Activated naive CD8-positive, alpha-beta T cell (primary cell): ENCODE measurements around the gene UCHL1.
"Not testable (repeated sequence)": the region's sequence is repeated elsewhere in the genome, so short reads cannot be mapped to it uniquely, and the experiment has no call there.

ENCODE experiments used
- H3K27ac Mint-ChIP-seq: one replicate; pipeline ENCODE4 v1.8.0; 2021; ENCODE audit warnings: mixed read lengths
- H3K27me3 Mint-ChIP-seq: one replicate; pipeline ENCODE4 v1.8.0; 2021; ENCODE audit warnings: mixed read lengths
- H3K36me3 Mint-ChIP-seq: one replicate; pipeline ENCODE4 v1.8.0; 2021; ENCODE audit warnings: mixed read lengths
- H3K4me1 Mint-ChIP-seq: one replicate; pipeline ENCODE4 v1.8.0; 2021; ENCODE audit warnings: low read depth, mixed read lengths
- H3K4me3 Mint-ChIP-seq: one replicate; pipeline ENCODE4 v1.8.0; 2021; ENCODE audit warnings: mild to moderate bottlenecking, mixed read lengths
- H3K9me3 Mint-ChIP-seq: one replicate; pipeline ENCODE4 v1.8.0; 2021; ENCODE audit warnings: low read depth, mixed read lengths

The UCHL1 gene

DNA sequence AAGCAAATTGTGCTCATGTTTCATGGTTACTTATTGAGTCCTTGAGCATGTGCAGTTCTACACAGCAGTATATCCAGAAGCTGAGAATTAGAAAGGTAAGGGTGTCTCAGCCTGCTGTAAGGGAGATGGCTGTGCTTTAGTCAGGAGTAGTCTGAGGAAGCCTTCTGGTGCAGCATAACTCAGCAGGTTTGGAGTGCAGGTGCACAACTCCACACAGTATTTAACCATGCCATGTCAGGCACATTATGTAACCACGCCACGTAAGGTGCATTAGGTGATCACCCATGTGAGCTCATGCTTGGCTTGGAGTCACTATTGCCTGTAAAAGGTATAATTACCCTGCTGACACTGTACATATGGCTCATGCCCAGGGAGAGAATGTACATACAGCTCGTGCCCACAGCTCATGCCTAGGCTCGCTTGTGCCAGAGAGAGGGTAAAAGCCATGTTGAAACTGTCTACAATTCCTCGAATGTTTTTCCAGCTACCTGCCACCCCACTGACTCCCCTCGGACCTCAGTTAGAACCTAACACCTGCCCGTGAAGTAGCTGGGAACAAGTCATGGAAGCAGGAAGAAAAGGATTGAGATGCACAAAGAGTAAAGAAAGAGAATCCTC, 37.8 kb downstream of the UCHL1 start:
- Mint-ChIP-seq H3K4me1 (no peaks in the 10 kb centered on the region), H3K27me3 (no peaks in the 10 kb centered on the region), H3K36me3 (no peaks in the 10 kb centered on the region), H3K4me3 (no peak overlapping the region), H3K9me3 (no peaks in the 10 kb centered on the region), H3K27ac (no peak overlapping the region)

DNA sequence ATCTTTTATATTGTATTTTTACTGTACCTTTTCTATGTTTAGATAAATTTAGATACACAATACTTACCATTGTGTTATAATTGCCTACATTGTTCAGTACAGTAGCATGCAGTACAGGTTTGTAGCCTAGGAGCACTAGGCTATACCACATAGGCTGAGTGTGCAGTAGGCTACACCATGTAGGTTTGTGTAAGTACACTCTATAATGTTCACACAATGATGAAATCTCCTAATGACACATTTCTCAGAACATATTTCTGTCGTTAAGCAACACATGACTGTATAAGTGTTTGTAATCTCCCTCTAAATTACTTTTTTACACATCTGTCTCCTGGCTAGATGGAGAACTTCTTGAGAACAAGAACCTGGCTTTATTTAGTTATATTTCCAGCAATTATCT, 40.3 kb downstream of the UCHL1 start:
- no peaks in the 10 kb centered on the region for H3K4me1 Mint-ChIP-seq
- H3K36me3 Mint-ChIP-seq = no peaks in the 10 kb centered on the region
- H3K27me3 Mint-ChIP-seq = no peaks in the 10 kb centered on the region
- H3K9me3 Mint-ChIP-seq = no peaks in the 10 kb centered on the region
- H3K4me3 Mint-ChIP-seq = no peak overlapping the region
- no peak overlapping the region for H3K27ac Mint-ChIP-seq

DNA sequence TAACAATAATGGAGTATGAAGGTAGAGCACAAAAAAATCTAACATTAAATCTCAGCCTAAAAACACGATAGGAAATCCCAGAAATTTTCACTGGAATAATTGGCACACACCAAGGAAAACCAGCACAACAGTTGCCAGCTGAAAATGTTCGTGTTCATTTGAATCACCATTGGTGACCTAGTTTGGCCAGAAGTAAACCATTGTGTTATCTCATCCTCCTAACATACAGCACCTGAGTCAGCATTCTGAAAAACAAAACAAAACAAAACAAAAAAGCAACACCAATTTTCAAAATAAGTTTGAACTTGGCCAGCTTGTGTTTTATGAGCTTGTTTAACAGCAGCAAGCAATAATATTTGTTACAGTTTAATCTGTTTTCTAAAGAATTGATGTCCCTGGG, 41.1 kb downstream of the UCHL1 start:
- Mint-ChIP-seq H3K36me3 (no peaks in the 10 kb centered on the region), H3K4me3 (no peak overlapping the region), H3K9me3 (no peaks in the 10 kb centered on the region), H3K27ac (no peak overlapping the region), H3K27me3 (no peaks in the 10 kb centered on the region), H3K4me1 (no peaks in the 10 kb centered on the region)

DNA sequence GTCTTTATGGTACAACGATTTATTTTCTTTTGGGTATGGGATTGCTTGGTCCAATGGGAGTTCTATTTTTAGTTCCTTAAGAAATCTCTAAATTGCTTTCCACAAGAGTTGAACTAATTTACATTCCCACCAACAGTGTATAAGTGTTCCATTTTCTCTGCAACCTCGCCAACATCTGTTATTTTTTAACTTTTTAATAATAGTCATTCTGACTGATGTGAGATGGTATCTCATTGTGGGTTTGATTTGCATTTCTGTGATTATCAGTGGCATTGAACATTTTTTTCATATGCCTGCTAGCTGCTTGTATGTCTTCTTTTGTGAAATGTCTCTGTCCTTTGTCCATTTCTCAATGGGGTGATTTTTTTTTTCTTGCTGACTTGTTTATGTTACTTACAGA, 42.8 kb downstream of the UCHL1 start:
- H3K27me3 Mint-ChIP-seq = peaks cover 4% of the 10 kb centered on the region
- no peaks in the 10 kb centered on the region for H3K36me3 Mint-ChIP-seq
- no peak overlapping the region for H3K27ac Mint-ChIP-seq
- H3K4me3 Mint-ChIP-seq = no peak overlapping the region
- no peaks in the 10 kb centered on the region for H3K4me1 Mint-ChIP-seq
- no peaks in the 10 kb centered on the region for H3K9me3 Mint-ChIP-seq

DNA sequence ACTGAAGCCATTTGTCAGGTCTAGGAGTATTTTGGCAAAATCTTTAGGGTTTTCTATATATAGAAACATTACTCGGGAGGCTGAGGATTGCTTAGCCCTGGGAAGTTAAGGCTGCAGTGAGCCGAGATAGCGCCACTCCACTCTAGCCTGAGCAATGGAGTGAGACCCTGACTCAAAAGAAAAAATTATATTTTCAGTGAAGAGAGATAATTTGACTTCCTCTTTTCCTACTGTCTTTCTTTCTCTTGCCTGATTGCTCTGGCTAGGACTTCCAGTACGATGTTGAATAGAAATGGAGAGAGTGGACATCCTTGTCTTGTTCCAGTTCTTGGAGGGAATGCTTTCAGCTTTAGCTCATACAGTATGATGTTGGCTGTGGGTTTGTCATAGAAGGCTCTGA, 44.4 kb downstream of the UCHL1 start:
- H3K9me3 Mint-ChIP-seq = no peaks in the 10 kb centered on the region
- no peaks in the 10 kb centered on the region for H3K4me1 Mint-ChIP-seq
- no peaks in the 10 kb centered on the region for H3K36me3 Mint-ChIP-seq
- H3K27ac Mint-ChIP-seq = no peak overlapping the region
- H3K4me3 Mint-ChIP-seq = no peak overlapping the region
- H3K27me3 Mint-ChIP-seq = peaks cover 9% of the 10 kb centered on the region

DNA sequence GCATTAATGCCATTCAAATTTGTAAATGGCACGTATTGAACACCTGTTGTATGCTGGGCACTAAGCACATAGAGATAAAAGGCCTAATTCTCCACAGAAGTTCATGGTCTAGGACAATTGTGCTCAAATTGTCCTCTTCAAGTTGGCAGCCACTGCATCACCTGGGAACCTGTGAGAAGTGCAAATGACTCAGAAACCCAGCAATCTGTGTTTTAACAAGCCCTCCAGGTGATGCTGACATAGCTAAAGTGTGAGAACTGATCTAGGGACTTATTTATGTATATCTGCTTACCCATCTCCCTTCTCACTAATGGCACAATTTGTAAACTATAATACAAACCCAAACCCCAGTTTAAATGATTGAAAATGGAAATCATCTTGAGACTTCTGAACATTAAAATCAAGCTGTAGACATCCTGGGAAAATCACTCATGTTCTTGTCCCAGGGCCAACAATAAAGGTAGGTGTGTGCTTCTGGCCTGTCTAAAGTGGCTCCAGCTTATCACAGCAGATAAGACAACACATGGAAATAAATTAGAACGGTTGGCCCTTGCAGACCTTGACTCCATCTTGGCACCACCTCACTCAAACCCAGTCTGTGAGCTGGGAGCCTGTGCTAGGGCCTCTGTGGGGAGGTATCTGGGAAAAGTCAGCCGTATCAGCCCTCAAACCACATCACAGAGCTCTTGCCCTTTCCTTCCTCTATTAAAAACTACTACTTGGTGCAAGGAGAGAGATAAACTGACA, 46.8 kb downstream of the UCHL1 start:
- H3K36me3 Mint-ChIP-seq = no peaks in the 10 kb centered on the region
- peaks cover 14% of the 10 kb centered on the region for H3K27me3 Mint-ChIP-seq
- H3K4me1 Mint-ChIP-seq = no peaks in the 10 kb centered on the region
- H3K27ac Mint-ChIP-seq = no peak overlapping the region
- H3K4me3 Mint-ChIP-seq = no peak overlapping the region
- H3K9me3 Mint-ChIP-seq = no peaks in the 10 kb centered on the region

DNA sequence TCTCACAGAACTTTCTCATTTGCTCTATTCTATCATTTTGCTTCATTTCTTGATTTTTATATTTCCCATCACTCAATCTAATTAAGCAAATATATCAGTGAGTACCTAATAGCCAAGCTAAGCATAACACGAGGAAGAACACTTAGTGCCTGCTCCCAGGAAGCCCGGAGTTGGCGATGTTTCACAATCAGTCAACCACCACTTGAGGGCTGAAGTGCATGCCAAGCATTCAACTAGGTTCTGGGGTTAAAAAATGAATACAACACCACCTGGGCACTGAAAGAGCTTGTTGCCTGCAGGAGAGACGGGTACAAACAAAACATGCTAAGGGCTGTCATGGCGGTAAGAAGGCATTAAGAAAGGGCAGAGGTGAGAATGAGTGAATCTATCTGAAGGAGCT, 47.5 kb downstream of the UCHL1 start:
- Mint-ChIP-seq H3K4me3 (no peak overlapping the region), H3K27me3 (peaks cover 14% of the 10 kb centered on the region), H3K9me3 (no peaks in the 10 kb centered on the region), H3K27ac (no peak overlapping the region), H3K4me1 (no peaks in the 10 kb centered on the region), H3K36me3 (no peaks in the 10 kb centered on the region)

DNA sequence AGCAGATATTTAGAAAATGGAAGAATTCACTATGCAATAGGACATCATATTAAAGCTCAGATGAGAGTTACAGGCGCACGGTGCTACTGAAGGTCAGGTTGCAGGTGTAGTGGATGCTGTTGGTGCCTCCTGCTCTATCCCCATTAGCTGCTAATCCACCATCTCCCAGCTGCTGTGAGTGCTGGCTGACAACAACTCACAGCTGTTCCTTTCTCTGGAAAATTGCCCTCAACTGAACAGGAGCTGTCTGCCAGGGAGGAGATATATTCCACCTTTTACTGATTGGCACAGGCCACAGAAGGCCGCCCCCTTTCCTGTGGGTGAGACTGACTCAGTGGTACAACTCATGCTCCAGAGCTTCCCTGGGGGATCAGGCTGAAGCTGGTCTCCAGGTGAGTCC, 48.7 kb downstream of the UCHL1 start:
- no peaks in the 10 kb centered on the region for H3K9me3 Mint-ChIP-seq
- no peaks in the 10 kb centered on the region for H3K36me3 Mint-ChIP-seq
- H3K27ac Mint-ChIP-seq = no peak overlapping the region
- no peak overlapping the region for H3K4me3 Mint-ChIP-seq
- H3K4me1 Mint-ChIP-seq = no peaks in the 10 kb centered on the region
- H3K27me3 Mint-ChIP-seq = peaks cover 14% of the 10 kb centered on the region

DNA sequence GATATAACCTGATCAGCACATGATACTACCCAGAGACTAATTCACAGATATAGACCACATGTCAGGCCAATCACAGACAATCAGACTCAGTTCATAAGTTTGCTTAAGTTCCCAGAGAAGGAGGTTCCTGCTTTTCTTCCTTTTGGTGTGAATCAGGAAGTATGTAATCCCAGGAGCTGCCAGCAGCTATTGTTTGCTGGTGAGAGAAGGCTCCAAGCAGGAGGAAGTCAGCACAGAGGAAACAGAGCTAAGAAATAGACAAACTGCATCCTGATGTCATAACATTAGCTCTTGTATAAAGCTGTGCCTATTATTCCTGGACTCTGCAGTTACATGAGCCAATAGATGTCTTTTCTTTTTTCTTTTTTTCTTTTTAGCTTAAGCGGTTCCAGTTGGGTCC, 50.9 kb downstream of the UCHL1 start:
- no peak overlapping the region for H3K4me3 Mint-ChIP-seq
- no peaks in the 10 kb centered on the region for H3K4me1 Mint-ChIP-seq
- no peak overlapping the region for H3K27ac Mint-ChIP-seq

DNA sequence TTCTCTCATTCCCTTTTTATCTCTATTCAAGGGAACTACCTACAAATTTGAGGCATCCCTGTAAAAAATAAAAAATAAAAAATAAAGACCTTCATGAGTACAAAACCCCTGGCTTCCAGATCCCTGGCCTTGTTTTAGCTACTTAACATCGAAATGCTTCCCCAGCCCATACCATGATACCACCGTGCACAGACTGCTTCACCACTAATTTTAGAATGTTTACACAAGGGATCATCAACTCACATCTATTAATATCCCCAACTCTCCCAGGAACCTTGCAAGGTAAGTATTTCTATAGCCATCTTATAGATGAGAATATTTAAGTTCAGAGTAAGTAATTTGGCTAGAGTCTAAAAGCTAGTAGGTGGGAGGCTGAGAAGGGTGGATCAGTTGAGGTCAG, 51.7 kb downstream of the UCHL1 start:
- Mint-ChIP-seq H3K27me3 (peaks cover 23% of the 10 kb centered on the region), H3K27ac (no peak overlapping the region), H3K36me3 (no peaks in the 10 kb centered on the region), H3K4me1 (no peaks in the 10 kb centered on the region), H3K4me3 (no peak overlapping the region), H3K9me3 (no peaks in the 10 kb centered on the region)

More for the DNA sequence above, 50.9 kb downstream of the UCHL1 start:
- peaks cover 23% of the 10 kb centered on the region for H3K27me3 Mint-ChIP-seq
- no peaks in the 10 kb centered on the region for H3K36me3 Mint-ChIP-seq
- no peaks in the 10 kb centered on the region for H3K9me3 Mint-ChIP-seq

DNA sequence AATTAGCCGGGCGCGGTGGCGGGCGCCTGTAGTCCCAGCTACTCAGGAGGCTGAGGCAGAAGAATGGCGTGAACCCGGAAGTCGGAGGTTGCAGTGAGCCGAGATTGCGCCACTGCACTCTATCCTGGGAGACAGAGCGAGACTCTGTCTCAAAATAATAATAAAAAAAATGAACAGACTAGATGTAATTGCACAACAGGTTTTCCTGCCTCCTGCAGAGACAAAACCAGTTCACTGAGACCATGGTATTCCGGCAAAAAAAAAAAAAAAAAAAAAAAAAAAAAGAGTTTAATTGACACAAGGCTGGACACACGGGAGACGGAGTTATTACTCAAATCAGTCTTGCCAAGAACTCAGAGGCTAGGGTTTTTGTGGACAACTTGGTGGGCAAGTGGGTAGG, 58.7 kb downstream of the UCHL1 start:
- not testable (repeated sequence) for H3K9me3 Mint-ChIP-seq, H3K36me3 Mint-ChIP-seq, H3K4me3 Mint-ChIP-seq, H3K27ac Mint-ChIP-seq, H3K4me1 Mint-ChIP-seq
- peaks cover 14% of the 10 kb centered on the region for H3K27me3 Mint-ChIP-seq

DNA sequence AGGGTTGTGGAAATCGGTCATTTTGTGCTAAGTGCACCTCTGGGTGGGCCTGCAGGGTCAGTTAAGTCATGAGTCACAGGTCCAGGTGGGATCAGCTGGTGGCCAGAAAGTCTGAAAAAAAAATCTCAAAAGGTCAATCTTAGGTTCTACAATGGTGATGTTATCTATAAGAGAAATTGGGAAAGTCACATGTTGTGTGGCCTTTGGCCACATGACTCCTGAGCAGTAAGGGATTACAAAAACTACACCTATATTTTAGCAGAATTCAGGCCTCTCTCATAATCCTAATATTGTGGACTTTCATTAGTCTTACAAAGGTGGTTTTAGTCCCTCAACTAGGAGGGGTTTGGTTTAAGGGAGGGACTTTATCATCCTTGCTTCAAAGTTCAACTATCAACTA, 59.1 kb downstream of the UCHL1 start:
- H3K27ac Mint-ChIP-seq = no peak overlapping the region
- H3K9me3 Mint-ChIP-seq = peaks cover 4% of the 10 kb centered on the region
- no peak overlapping the region for H3K4me3 Mint-ChIP-seq
- no peaks in the 10 kb centered on the region for H3K36me3 Mint-ChIP-seq
- H3K4me1 Mint-ChIP-seq = no peaks in the 10 kb centered on the region
- peaks cover 11% of the 10 kb centered on the region for H3K27me3 Mint-ChIP-seq
